SU-DHL-6 (cell line): ENCODE measurements around the gene DELE1.

Source experiments
- H2AFZ ChIP-seq: fragments of 200-600 bp; sonication (generic); 2 replicates; pipeline ENCODE4 v1.6.1; 2014; ENCODE audit warnings: low read depth, mild to moderate bottlenecking, moderate library complexity, mixed read lengths, antibody characterized with exemption, low read length; ENCODE audit not compliant: severe bottlenecking
- H3F3A ChIP-seq: fragments of 200-600 bp; shearing (Covaris generic); 2 replicates; pipeline ENCODE4 v1.6.0; 2016; ENCODE audit warnings: antibody characterized with exemption, mild to moderate bottlenecking; ENCODE audit not compliant: insufficient read depth
- H3K27ac ChIP-seq: fragments of 200-600 bp; sonication (generic); 2 replicates; pipeline ENCODE4 v1.5.1; 2016; ENCODE audit warnings: low read depth, mild to moderate bottlenecking, low read length, moderate library complexity, mixed read lengths
- H3K27me3 ChIP-seq: fragments of 200-600 bp; sonication (generic), shearing (Covaris generic); 2 replicates; pipeline ENCODE4 v1.6.0; 2014; ENCODE audit warnings: mild to moderate bottlenecking, low read length
- H3K36me3 ChIP-seq: fragments of 200-600 bp; sonication (generic); 2 replicates; pipeline ENCODE4 v1.6.1; 2014; ENCODE audit warnings: mild to moderate bottlenecking, low read length, mixed read lengths
- H3K4me2 ChIP-seq: fragments of 300-600, 200-600 bp; shearing (Covaris generic), sonication (generic); 2 replicates; pipeline ENCODE4 v1.6.0; 2014; ENCODE audit warnings: low read length, low read depth, mild to moderate bottlenecking; ENCODE audit not compliant: poor library complexity, severe bottlenecking
- H3K4me3 ChIP-seq: fragments of 200-600 bp; sonication (generic); 2 replicates; pipeline ENCODE4 v1.5.1; 2014; ENCODE audit warnings: antibody characterized with exemption, low read length, mild to moderate bottlenecking, mixed read lengths; ENCODE audit not compliant: insufficient read depth, poor library complexity, severe bottlenecking
- H3K79me2 ChIP-seq: fragments of 200-600 bp; sonication (generic); 2 replicates; pipeline ENCODE4 v1.6.1; 2014; ENCODE audit warnings: mild to moderate bottlenecking, low read length, moderate library complexity; ENCODE audit not compliant: insufficient read depth
- H3K9ac ChIP-seq: fragments of 200-600 bp; sonication (generic); 2 replicates; pipeline ENCODE4 v1.7.0; 2014; ENCODE audit warnings: mild to moderate bottlenecking, low read length
- H3K9me2 ChIP-seq: fragments of 200-600 bp; sonication (generic); replicated peaks from 2 replicates; pipeline ENCODE4 v1.6.1; 2014; ENCODE audit warnings: low read length; ENCODE audit not compliant: insufficient read depth
- H3K9me3 ChIP-seq: fragments of 200-600 bp; sonication (generic); 2 replicates; pipeline ENCODE4 v1.6.1; 2014; ENCODE audit warnings: low read length, mixed read lengths; ENCODE audit not compliant: insufficient read depth
- H4K20me1 ChIP-seq: fragments of 200-600 bp; sonication (generic); 2 replicates; pipeline ENCODE4 v1.6.1; 2014; ENCODE audit warnings: low read depth, mild to moderate bottlenecking, antibody characterized with exemption, low read length, moderate library complexity, mixed read lengths
- CTCF ChIP-seq: fragments of 200-600 bp; sonication (generic); IDR thresholded peaks from one replicate; pipeline ENCODE4 v1.5.1; 2017; ENCODE audit warnings: antibody characterized with exemption, mild to moderate bottlenecking, low read length, moderate library complexity; ENCODE audit not compliant: insufficient read depth, poor library complexity, severe bottlenecking
- EZH2phosphoT487 ChIP-seq: fragments of 200-600 bp; sonication (generic), shearing (Covaris generic); conservative IDR thresholded peaks from 2 replicates; pipeline ENCODE4 v1.6.1; 2018; ENCODE audit warnings: mild to moderate bottlenecking, antibody characterized with exemption, low read length, moderate library complexity, mixed read lengths

Gene DELE1

GRCh38 chr5:141898448-141899049, 25.1 kb upstream of the DELE1 start:
- no peaks in the 10 kb centered on the region for H3F3A ChIP-seq
- H3K4me2 ChIP-seq: no peak overlapping the region
- no peaks in the 10 kb centered on the region for H3K9me3 ChIP-seq
- no peaks in the 10 kb centered on the region for H3K79me2 ChIP-seq
- H3K36me3 ChIP-seq: no peaks in the 10 kb centered on the region
- H3K27me3 ChIP-seq: no peaks in the 10 kb centered on the region
- H3K4me3 ChIP-seq: no peak overlapping the region
- H4K20me1 ChIP-seq: no peaks in the 10 kb centered on the region
- no peak overlapping the region for H3K27ac ChIP-seq
- H3K9ac ChIP-seq: no peak overlapping the region
- H2AFZ ChIP-seq: no peak overlapping the region
- TF ChIP-seq CTCF (no peak), EZH2phosphoT487 (no peak)
- H3K9me2 ChIP-seq: no peaks in the 10 kb centered on the region

GRCh38 chr5:141902015-141902814, 21.5 kb upstream of the DELE1 start:
- Histone ChIP-seq H2AFZ (no peak overlapping the region), H3K36me3 (no peaks in the 10 kb centered on the region), H3F3A (no peaks in the 10 kb centered on the region), H3K27me3 (no peaks in the 10 kb centered on the region), H3K9ac (no peak overlapping the region), H4K20me1 (no peaks in the 10 kb centered on the region), H3K4me2 (no peak overlapping the region), H3K9me2 (no peaks in the 10 kb centered on the region), H3K79me2 (no peaks in the 10 kb centered on the region), H3K27ac (no peak overlapping the region), H3K9me3 (peaks cover 7% of the 10 kb centered on the region; the same call in 1 of the 2 replicates), H3K4me3 (no peak overlapping the region)
- TF ChIP-seq EZH2phosphoT487 (no peak), CTCF (no peak)

GRCh38 chr5:141903261-141903660, 20.4 kb upstream of the DELE1 start:
- H3K9me3 ChIP-seq: peaks cover 7% of the 10 kb centered on the region; the same call in 1 of the 2 replicates
- TF ChIP-seq EZH2phosphoT487 (no peak), CTCF (no peak)
- no peaks in the 10 kb centered on the region for H3K36me3 ChIP-seq
- H3K27me3 ChIP-seq: no peaks in the 10 kb centered on the region
- H4K20me1 ChIP-seq: no peaks in the 10 kb centered on the region
- H3K79me2 ChIP-seq: no peaks in the 10 kb centered on the region
- H3K27ac ChIP-seq: no peak overlapping the region
- no peak overlapping the region for H3K4me3 ChIP-seq
- no peak overlapping the region for H3K4me2 ChIP-seq
- no peaks in the 10 kb centered on the region for H3F3A ChIP-seq
- no peak overlapping the region for H2AFZ ChIP-seq
- H3K9me2 ChIP-seq: no peaks in the 10 kb centered on the region
- H3K9ac ChIP-seq: no peak overlapping the region
